Mesothelial cell of epicardium (in vitro differentiated cells): ENCODE results near the gene MPZL1. TPM values are rescaled to one million over a fixed set of nuclear protein-coding genes. Genes with fewer than 3 reads are reported as not detected.

Experiments
- DNase-seq, 2 experiments: peaks; one replicate each; pipeline ENCODE4 v3.0.0; 2021; ENCODE audit warnings: low spot score in 2 of 2; ENCODE audit not compliant: unreplicated experiment in 2 of 2
- H3K27ac Mint-ChIP-seq: 2 replicates; pipeline ENCODE4 v1.8.0; 2021; ENCODE audit warnings: mixed read lengths
- H3K27me3 Mint-ChIP-seq: 2 replicates; pipeline ENCODE4 v1.8.0; 2021; ENCODE audit warnings: low read depth, mixed read lengths
- H3K36me3 Mint-ChIP-seq: 2 replicates; pipeline ENCODE4 v1.8.0; 2021; ENCODE audit warnings: mixed read lengths
- H3K4me1 Mint-ChIP-seq: 2 replicates; pipeline ENCODE4 v1.8.0; 2021; ENCODE audit warnings: mixed read lengths
- H3K4me3 Mint-ChIP-seq: 2 replicates; pipeline ENCODE4 v1.8.0; 2021; ENCODE audit warnings: mild to moderate bottlenecking, moderate library complexity, mixed read lengths
- H3K9me3 Mint-ChIP-seq: 2 replicates; pipeline ENCODE4 v1.8.0; 2021; ENCODE audit warnings: mixed read lengths
- CTCF ChIP-seq: fragments of 200-600 bp; sonication (generic); IDR thresholded peaks from one replicate; pipeline ENCODE4 v1.5.0; 2021; ENCODE audit warnings: antibody characterized with exemption; ENCODE audit not compliant: unreplicated experiment
- total RNA-seq: library from RNA; stranded (reverse); gene quantifications from 3 replicates; pipeline ENCODE4 v1.2.1, GENCODE V29; 2021

MPZL1 gene
- total RNA-seq, 1 donor from 2014 or later: 138 TPM

DNA sequence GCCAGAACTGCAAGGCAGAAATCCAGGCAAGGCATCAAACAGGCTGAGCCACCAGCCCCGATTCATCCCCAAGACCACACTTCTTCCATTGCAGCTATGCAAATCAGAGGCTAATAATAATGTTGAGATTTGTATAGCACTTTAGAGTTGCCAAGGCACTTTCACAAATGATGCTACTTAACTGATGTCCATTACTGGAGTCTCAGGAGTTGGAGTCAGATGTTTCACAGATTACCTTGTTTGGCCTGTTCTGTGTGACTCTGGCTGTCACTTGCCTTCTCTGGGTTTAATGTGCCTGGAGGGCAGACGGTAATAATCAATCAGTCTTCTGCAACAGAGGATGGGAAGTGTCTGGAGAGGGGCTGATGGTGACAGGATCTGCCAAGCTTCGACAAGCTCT is 40.8 kb upstream of the MPZL1 start:
- Mint-ChIP-seq H3K27ac (no peak overlapping the region), H3K36me3 (no peaks in the 10 kb centered on the region), H3K27me3 (peaks cover 4% of the 10 kb centered on the region), H3K4me3 (no peak overlapping the region), H3K9me3 (no peaks in the 10 kb centered on the region), H3K4me1 (peaks cover 23% of the 10 kb centered on the region)
- no peak for DNase-seq
- no peak for TF ChIP-seq CTCF

- no peaks in the 10 kb centered on the region for H3K9me3 Mint-ChIP-seq
- H3K27ac Mint-ChIP-seq: no peak overlapping the region
Measured at GRCh38 chr1:167681451-167682098, 40.2 kb upstream of the MPZL1 start.

GRCh38 chr1:167683226-167683625 is 38.6 kb upstream of the MPZL1 start:
- Mint-ChIP-seq H3K27ac (no peak overlapping the region), H3K36me3 (no peaks in the 10 kb centered on the region), H3K27me3 (peaks cover 4% of the 10 kb centered on the region), H3K4me1 (peaks cover 23% of the 10 kb centered on the region), H3K9me3 (no peaks in the 10 kb centered on the region), H3K4me3 (no peak overlapping the region)
- TF ChIP-seq CTCF: no peak
- no peak for DNase-seq

More at GRCh38 chr1:167681451-167682098, 40.2 kb upstream of the MPZL1 start:
- TF ChIP-seq CTCF: no peak
- Mint-ChIP-seq H3K4me3 (no peak overlapping the region), H3K36me3 (no peaks in the 10 kb centered on the region), H3K27me3 (peaks cover 4% of the 10 kb centered on the region), H3K4me1 (peaks cover 23% of the 10 kb centered on the region)
- DNase-seq: no peak

DNA sequence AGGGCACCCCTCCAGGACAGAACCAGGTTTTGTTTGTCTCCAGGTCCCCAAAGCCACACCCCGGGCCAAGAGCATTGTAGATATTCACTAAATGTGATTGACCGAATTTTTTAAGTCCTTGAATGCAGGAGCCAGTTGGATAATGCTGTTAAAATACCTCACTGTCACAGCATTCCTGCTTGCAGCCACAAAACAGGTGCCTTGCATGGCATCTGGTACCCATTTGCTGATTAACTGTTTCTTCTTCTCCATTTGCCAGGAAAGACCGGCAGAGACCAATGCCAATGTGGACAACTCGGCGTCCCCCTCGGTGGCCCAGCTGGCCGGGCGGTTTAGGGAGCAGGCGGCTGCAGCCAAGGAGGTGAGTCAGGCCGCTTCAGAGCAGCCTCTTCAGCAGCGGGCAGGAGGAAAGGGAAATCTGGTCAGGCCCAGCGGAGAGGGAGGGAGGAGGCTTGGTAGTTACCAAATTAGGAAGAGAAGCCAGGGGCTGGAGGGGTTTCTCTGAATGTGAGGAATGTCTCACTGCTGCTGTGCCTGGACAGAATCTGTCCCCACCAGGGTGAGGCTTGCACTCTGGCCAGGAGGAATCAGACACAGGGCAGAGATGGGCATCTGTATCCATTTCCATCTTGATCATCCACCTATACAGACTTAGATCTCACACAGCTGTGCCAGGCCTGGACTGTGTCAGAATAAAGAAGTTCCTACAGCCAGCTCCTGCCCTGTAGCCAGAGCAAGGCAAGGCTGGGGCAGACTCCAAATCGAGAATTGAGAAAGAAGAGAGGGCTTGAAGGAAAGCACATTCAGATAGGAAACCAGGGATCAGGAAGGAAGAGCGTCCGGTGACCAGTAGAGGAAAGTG is 37.9 kb upstream of the MPZL1 start:
- H3K27ac Mint-ChIP-seq: peak overlapping the region; percentile 2
- H3K27me3 Mint-ChIP-seq: peaks cover 4% of the 10 kb centered on the region

DNA sequence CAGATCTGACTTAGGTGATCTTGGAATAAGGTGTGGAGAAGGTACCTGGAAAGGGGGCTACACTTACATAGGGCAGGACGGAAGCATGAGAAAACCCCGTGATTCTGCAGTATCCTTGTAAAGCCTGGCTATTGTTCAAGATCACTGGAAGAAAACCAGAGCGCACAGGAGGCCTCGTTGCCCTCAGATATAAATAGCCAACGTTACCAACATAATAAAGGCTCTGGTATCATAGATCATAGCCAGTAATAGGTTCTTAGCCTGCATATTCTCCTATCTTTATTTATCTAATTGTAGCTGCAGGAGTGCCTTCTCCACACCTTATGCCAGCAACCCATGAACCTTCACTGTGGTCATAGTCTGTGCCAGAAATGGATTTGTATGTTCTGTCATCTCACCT is 35.9 kb upstream of the MPZL1 start:
- Mint-ChIP-seq H3K9me3 (no peaks in the 10 kb centered on the region), H3K4me3 (no peak overlapping the region), H3K27me3 (peaks cover 4% of the 10 kb centered on the region), H3K36me3 (no peaks in the 10 kb centered on the region), H3K27ac (no peak overlapping the region), H3K4me1 (peaks cover 23% of the 10 kb centered on the region)
- no peak for TF ChIP-seq CTCF
- DNase-seq: no peak

More for the DNA sequence above, 37.9 kb upstream of the MPZL1 start:
- H3K36me3 Mint-ChIP-seq: no peaks in the 10 kb centered on the region
- H3K9me3 Mint-ChIP-seq: no peaks in the 10 kb centered on the region
- H3K4me1 Mint-ChIP-seq: peaks cover 23% of the 10 kb centered on the region
- H3K4me3 Mint-ChIP-seq: no peak overlapping the region
- DNase-seq: no peak
- no peak for TF ChIP-seq CTCF
